PC-3 (cell line): ENCODE results near the gene CAD. TPM values are rescaled to one million over a fixed set of nuclear protein-coding genes. Genes with fewer than 3 reads are reported as not detected.

Experiments
- ATAC-seq: fragments of 200-7000 bp; cut with Tn5 transposase; 2 replicates; pipeline ENCODE4 v1.9.1; 2020; ENCODE audit warnings: mild to moderate bottlenecking, moderate library complexity
- BruUV-seq: library from RNA; stranded (reverse); fragments of 400-500 nt; replicated peaks from 2 replicates; lab custom pipeline; 2021; lab: Mats Ljungman, UMichigan
- CTCF ChIA-PET: fragments of 300-600 bp; sonication (Branson Sonifier 250); formaldehyde crosslinking; loops from one replicate; lab custom pipeline; 2022; ENCODE audit warnings: antibody characterized with exemption; lab: Charles Lee
- POLR2A ChIA-PET: fragments of 300-600 bp; sonication (Branson Sonifier 250); formaldehyde crosslinking; loops from one replicate; lab custom pipeline; 2022; ENCODE audit warnings: antibody characterized with exemption; ENCODE audit not compliant: unreplicated experiment; lab: Charles Lee
- DNase-seq: peaks from one replicate; pipeline ENCODE4 v3.0.0-alpha.2; 2015
- H2AFZ ChIP-seq: fragments of 300-600 bp; sonication (generic); 2 replicates; pipeline ENCODE4 v1.6.0; 2016; ENCODE audit warnings: antibody characterized with exemption, low read length
- H3F3A ChIP-seq: fragments of 300-600 bp; sonication (generic); one replicate; pipeline ENCODE4 v1.6.0; 2017; ENCODE audit warnings: antibody characterized with exemption, low read length, control low read depth, mild to moderate bottlenecking; ENCODE audit not compliant: unreplicated experiment
- H3K27ac ChIP-seq: fragments of 300-600 bp; sonication (generic); 2 replicates; pipeline ENCODE4 v1.5.1; 2016; ENCODE audit warnings: mild to moderate bottlenecking, low read length
- H3K27me3 ChIP-seq: fragments of 300-600 bp; sonication (generic); 2 replicates; pipeline ENCODE4 v1.6.1; 2016; ENCODE audit warnings: low read length, mixed read lengths
- H3K36me3 ChIP-seq: fragments of 300-600 bp; sonication (generic); 2 replicates; pipeline ENCODE4 v1.6.1; 2016; ENCODE audit warnings: low read depth, mixed run types, low read length, mixed read lengths
- H3K4me1 ChIP-seq: fragments of 300-600 bp; sonication (generic); 2 replicates; pipeline ENCODE4 v1.5.1; 2016; ENCODE audit warnings: low read length; ENCODE audit not compliant: insufficient read depth
- H3K4me2 ChIP-seq: fragments of 300-600 bp; sonication (generic); 2 replicates; pipeline ENCODE4 v1.6.0; 2016; ENCODE audit warnings: low read length
- H3K4me3 ChIP-seq: fragments of 300-600 bp; sonication (generic); 2 replicates; pipeline ENCODE4 v1.5.1; 2016; ENCODE audit warnings: mild to moderate bottlenecking, low read length, mixed read lengths
- H3K79me2 ChIP-seq: fragments of 300-600 bp; sonication (generic); 2 replicates; pipeline ENCODE4 v1.6.1; 2017; ENCODE audit warnings: low read length, mixed read lengths
- H3K9ac ChIP-seq: fragments of 300-600 bp; sonication (generic); 2 replicates; pipeline ENCODE4 v1.6.0; 2016; ENCODE audit warnings: mild to moderate bottlenecking, low read length
- H3K9me2 ChIP-seq: fragments of 300-600 bp; sonication (generic); replicated peaks from 2 replicates; pipeline ENCODE4 v1.6.1; 2016; ENCODE audit warnings: mixed run types, low read length, mixed read lengths
- H3K9me3 ChIP-seq: fragments of 300-600 bp; sonication (generic); 2 replicates; pipeline ENCODE4 v1.6.1; 2016; ENCODE audit warnings: low read length, mixed read lengths
- H4K20me1 ChIP-seq: fragments of 300-600 bp; sonication (generic); 2 replicates; pipeline ENCODE4 v1.6.1; 2016; ENCODE audit warnings: low read length, mixed read lengths
- CTCF ChIP-seq: fragments of 300-600 bp; sonication (generic); conservative IDR thresholded peaks from 2 replicates; pipeline ENCODE4 v1.5.1; 2017; ENCODE audit warnings: antibody characterized with exemption, low read depth, mild to moderate bottlenecking, low read length
- EZH2 ChIP-seq: fragments of 300-600 bp; sonication (generic); IDR thresholded peaks from one replicate; pipeline ENCODE4 v1.6.1; 2017; ENCODE audit warnings: antibody characterized with exemption, mild to moderate bottlenecking, low read length; ENCODE audit not compliant: unreplicated experiment
- EZH2phosphoT487 ChIP-seq: fragments of 300-600 bp; sonication (generic); IDR thresholded peaks from 2 replicates; pipeline ENCODE4 v1.6.1; 2018; ENCODE audit warnings: mild to moderate bottlenecking, antibody characterized with exemption, low read length, borderline replicate concordance
- intact Hi-C: fragments of 100-400 bp; cut with micrococcal nuclease; formaldehyde crosslinking; loops from 2 replicates; pipeline ENCODE4 v1.9.0; 2023
- total RNA-seq: library from RNA; depleted of rRNA; stranded (reverse); fragments of >200 nt; gene quantifications from 2 replicates; pipeline ENCODE4 v1.2.3, GENCODE V29; 2014

Gene CAD
- total RNA-seq, 1 experiment from 2014 or later: 85.9 TPM

- H3K9me2 ChIP-seq: no peaks in the 10 kb centered on the region
- H3F3A ChIP-seq: no peaks in the 10 kb centered on the region
- no peak overlapping the region for H2AFZ ChIP-seq
- ATAC-seq (no peak), DNase-seq (no peak)
- no peaks in the 10 kb centered on the region for H3K4me1 ChIP-seq
- BruUV-seq: no TSS peak
- no peak overlapping the region for H3K27ac ChIP-seq
- no peak overlapping the region for H3K4me2 ChIP-seq
- H3K9me3 ChIP-seq: no peaks in the 10 kb centered on the region
- ChIA-PET CTCF (no interaction called here), POLR2A (no interaction called here)
- TF ChIP-seq EZH2phosphoT487 (no peak), EZH2 (no peak), CTCF (no peak)
- no peaks in the 10 kb centered on the region for H4K20me1 ChIP-seq
- intact Hi-C loops: no loop called here
- H3K27me3 ChIP-seq: no peaks in the 10 kb centered on the region
- H3K79me2 ChIP-seq: no peaks in the 10 kb centered on the region
- H3K4me3 ChIP-seq: no peak overlapping the region
- H3K9ac ChIP-seq: no peak overlapping the region
- H3K36me3 ChIP-seq: peaks cover 65% of the 10 kb centered on the region
These were observed 24.8 kb downstream of the CAD start for GRCh38 chr2:27241761-27242613.

DNA sequence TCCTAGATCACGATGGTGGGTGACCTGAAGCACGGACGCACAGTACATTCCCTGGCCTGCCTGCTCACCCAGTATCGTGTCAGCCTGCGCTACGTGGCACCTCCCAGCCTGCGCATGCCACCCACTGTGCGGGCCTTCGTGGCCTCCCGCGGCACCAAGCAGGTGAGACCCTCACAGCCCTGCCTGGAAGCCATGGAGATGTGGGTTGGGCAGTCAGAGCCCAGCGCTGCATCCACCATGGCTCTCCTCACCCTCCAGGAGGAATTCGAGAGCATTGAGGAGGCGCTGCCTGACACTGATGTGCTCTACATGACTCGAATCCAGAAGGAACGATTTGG, 25.4 kb downstream of the CAD start:
- POLR2A ChIA-PET: no interaction called here
- Histone ChIP-seq H2AFZ (no peak overlapping the region), H3K27me3 (no peaks in the 10 kb centered on the region), H3K27ac (no peak overlapping the region), H3K4me2 (no peak overlapping the region), H3F3A (no peaks in the 10 kb centered on the region), H3K4me1 (no peaks in the 10 kb centered on the region), H3K79me2 (no peaks in the 10 kb centered on the region), H4K20me1 (no peaks in the 10 kb centered on the region), H3K9me2 (no peaks in the 10 kb centered on the region), H3K4me3 (no peak overlapping the region), H3K9me3 (no peaks in the 10 kb centered on the region), H3K36me3 (peaks cover 60% of the 10 kb centered on the region), H3K9ac (no peak overlapping the region)
- BruUV-seq: no TSS peak
- DNase-seq: no peak
- ATAC-seq: no peak
- CTCF ChIA-PET: no interaction called here
- intact Hi-C loops: no loop called here
- TF ChIP-seq CTCF: no peak
- no peak for TF ChIP-seq EZH2
- no peak for TF ChIP-seq EZH2phosphoT487
